Daoy (cell line): ENCODE data around the gene RNF168. TPM values are rescaled to one million over a fixed set of nuclear protein-coding genes. Genes with fewer than 3 reads are reported as not detected.
A peak's percentile ranks its signal among the peaks of the same experiment; 100 is the strongest.
"Not testable (repeated sequence)": the region's sequence is repeated elsewhere in the genome, so short reads cannot be mapped to it uniquely, and the experiment has no call there.

Source experiments
- DNase-seq: peaks from one replicate; pipeline ENCODE4 v3.0.0-alpha.2; 2015; ENCODE audit warnings: low read depth
- total RNA-seq: library from RNA; depleted of rRNA; stranded (reverse); fragments of >200 nt; shearing (Covaris generic); gene quantifications from 2 replicates; pipeline ENCODE4 v1.2.3, GENCODE V29; 2014

RNF168 gene
- total RNA-seq, 1 experiment from 2014 or later = 14.5 TPM

GRCh38 chr3:196471551-196471950 lies 32.0 kb downstream of the RNF168 start:
- DNase-seq = no peak

GRCh38 chr3:196470182-196470581 lies 33.4 kb downstream of the RNF168 start:
- not testable (repeated sequence) for DNase-seq

- DNase-seq = no peak
Measured at GRCh38 chr3:196463804-196464203, 39.8 kb downstream of the RNF168 start.

- DNase-seq = no peak
Measured at GRCh38 chr3:196463478-196463756, 40.2 kb downstream of the RNF168 start.

GRCh38 chr3:196462680-196463477 lies 40.7 kb downstream of the RNF168 start:
- DNase-seq = not testable (repeated sequence)

GRCh38 chr3:196458063-196458462 lies 45.5 kb downstream of the RNF168 start:
- no peak for DNase-seq

GRCh38 chr3:196457470-196457869 lies 46.1 kb downstream of the RNF168 start:
- not testable (repeated sequence) for DNase-seq

GRCh38 chr3:196454935-196455334 lies 48.6 kb downstream of the RNF168 start:
- no peak for DNase-seq

GRCh38 chr3:196445391-196445790 lies 58.2 kb downstream of the RNF168 start:
- DNase-seq = peak; percentile 17

GRCh38 chr3:196444500-196444894 lies 59.1 kb downstream of the RNF168 start:
- DNase-seq = no peak

- no peak for DNase-seq
Measured at GRCh38 chr3:196440696-196441095, 62.9 kb downstream of the RNF168 start.

GRCh38 chr3:196440041-196440537 lies 63.5 kb downstream of the RNF168 start:
- DNase-seq = peak; percentile 7

GRCh38 chr3:196432137-196432879 lies 71.3 kb downstream of the RNF168 start, which contains the start of gene UBXN7:
UBXN7 (minus strand) TSS chr3:196432427; CDS start chr3:196432399, 28 bp downstream.
- DNase-seq = peak; percentile 98

GRCh38 chr3:196431181-196432136 lies 72.1 kb downstream of the RNF168 start:
- DNase-seq = peak; percentile 38

GRCh38 chr3:196428041-196428440 lies 75.5 kb downstream of the RNF168 start:
- DNase-seq = no peak

- DNase-seq = not testable (repeated sequence)
Measured at GRCh38 chr3:196424421-196424820, 79.1 kb downstream of the RNF168 start.

- DNase-seq = no peak
Measured at GRCh38 chr3:196423044-196423781, 80.4 kb downstream of the RNF168 start.

- not testable (repeated sequence) for DNase-seq
Measured at GRCh38 chr3:196421668-196422067, 81.9 kb downstream of the RNF168 start.

- DNase-seq = no peak
Measured at GRCh38 chr3:196419386-196419785, 84.2 kb downstream of the RNF168 start.
